PC-9 (cell line): ENCODE measurements around the gene BCL6. TPM values are rescaled to one million over a fixed set of nuclear protein-coding genes. Genes with fewer than 3 reads are reported as not detected.

Source experiments
- BruUV-seq: library from RNA; stranded (reverse); fragments of 400-500 nt; replicated peaks from 2 replicates; lab custom pipeline; 2021; lab: Mats Ljungman, UMichigan
- CTCF ChIA-PET: fragments of 300-600 bp; sonication (Branson Sonifier 250); formaldehyde crosslinking; loops from one replicate; lab custom pipeline; 2022; ENCODE audit warnings: antibody characterized with exemption; lab: Charles Lee
- POLR2A ChIA-PET: fragments of 300-600 bp; sonication (Branson Sonifier 250); formaldehyde crosslinking; loops from one replicate; lab custom pipeline; 2022; ENCODE audit warnings: antibody characterized with exemption; ENCODE audit not compliant: unreplicated experiment; lab: Charles Lee
- DNase-seq, 2 experiments: peaks; one replicate each; pipeline versions ENCODE4 v3.0.0 to v3.0.0-alpha.2; 2015 to 2022; ENCODE audit warnings: mixed read lengths in 1 of 2
- H2AFZ ChIP-seq: fragments of 200-600 bp; sonication (generic); 2 replicates; pipeline ENCODE4 v1.8.1; 2017; ENCODE audit warnings: antibody characterized with exemption
- H3F3A ChIP-seq: fragments of 200-600 bp; sonication (generic); 2 replicates; pipeline ENCODE4 v1.8.1; 2017; ENCODE audit warnings: antibody characterized with exemption, mild to moderate bottlenecking, low read depth; ENCODE audit not compliant: insufficient read depth
- H3K27ac ChIP-seq: fragments of 200-600 bp; sonication (generic); 2 replicates; pipeline ENCODE4 v1.6.1; 2016; ENCODE audit warnings: mixed run types
- H3K27me3 ChIP-seq: fragments of 200-600 bp; sonication (generic); 2 replicates; pipeline ENCODE4 v1.6.1; 2016; ENCODE audit warnings: low read depth, mixed run types; ENCODE audit not compliant: insufficient read depth
- H3K36me3 ChIP-seq: fragments of 200-600 bp; sonication (generic); 2 replicates; pipeline ENCODE4 v1.6.1; 2016; ENCODE audit warnings: low read depth, mixed run types
- H3K4me1 ChIP-seq: fragments of 200-600 bp; sonication (generic); replicated peaks from 2 replicates; pipeline ENCODE4 v1.6.1; 2016; ENCODE audit warnings: mixed run types; ENCODE audit not compliant: insufficient read depth
- H3K4me2 ChIP-seq: fragments of 200-600 bp; sonication (generic); 2 replicates; pipeline ENCODE4 v1.6.1; 2017; ENCODE audit warnings: mixed run types
- H3K4me3 ChIP-seq: fragments of 200-600 bp; sonication (generic); 2 replicates; pipeline ENCODE4 v1.6.1; 2016; ENCODE audit warnings: mixed run types
- H3K79me2 ChIP-seq: fragments of 200-600 bp; sonication (generic); 2 replicates; pipeline ENCODE4 v1.6.1; 2017; ENCODE audit warnings: low read depth, mixed run types
- H3K9me2 ChIP-seq: fragments of 200-600 bp; sonication (generic); 2 replicates; pipeline ENCODE4 v1.8.1; 2017; ENCODE audit warnings: mild to moderate bottlenecking; ENCODE audit not compliant: insufficient read depth
- H3K9me3 ChIP-seq: fragments of 200-600 bp; sonication (generic); 2 replicates; pipeline ENCODE4 v1.8.1; 2016; ENCODE audit warnings: low read depth; ENCODE audit not compliant: insufficient read depth
- H4K20me1 ChIP-seq: fragments of 200-600 bp; sonication (generic); 2 replicates; pipeline ENCODE4 v1.8.1; 2017; ENCODE audit not compliant: insufficient read depth
- EZH2 ChIP-seq: fragments of 200-600 bp; sonication (generic); IDR thresholded peaks from 2 replicates; pipeline ENCODE4 v1.8.0; 2017; ENCODE audit warnings: antibody characterized with exemption, low read depth
- intact Hi-C: fragments of 100-400 bp; cut with micrococcal nuclease; formaldehyde crosslinking; loops from one replicate; pipeline ENCODE4 v1.10.0; 2022; ENCODE audit not compliant: unreplicated experiment
- total RNA-seq: library from RNA; stranded (reverse); gene quantifications from 2 replicates; pipeline ENCODE4 v1.2.3, GENCODE V29; 2021
- TF ChIP-seq, protein P1 (sequence below): fragments of 200-600 bp; sonication (generic); conservative IDR thresholded peaks from 2 replicates; pipeline ENCODE4 v1.6.1; 2017; ENCODE audit warnings: mixed run types, antibody characterized with exemption, mild to moderate bottlenecking, moderate library complexity

Gene BCL6
- total RNA-seq, 1 experiment from 2014 or later: 42.2 TPM

DNA sequence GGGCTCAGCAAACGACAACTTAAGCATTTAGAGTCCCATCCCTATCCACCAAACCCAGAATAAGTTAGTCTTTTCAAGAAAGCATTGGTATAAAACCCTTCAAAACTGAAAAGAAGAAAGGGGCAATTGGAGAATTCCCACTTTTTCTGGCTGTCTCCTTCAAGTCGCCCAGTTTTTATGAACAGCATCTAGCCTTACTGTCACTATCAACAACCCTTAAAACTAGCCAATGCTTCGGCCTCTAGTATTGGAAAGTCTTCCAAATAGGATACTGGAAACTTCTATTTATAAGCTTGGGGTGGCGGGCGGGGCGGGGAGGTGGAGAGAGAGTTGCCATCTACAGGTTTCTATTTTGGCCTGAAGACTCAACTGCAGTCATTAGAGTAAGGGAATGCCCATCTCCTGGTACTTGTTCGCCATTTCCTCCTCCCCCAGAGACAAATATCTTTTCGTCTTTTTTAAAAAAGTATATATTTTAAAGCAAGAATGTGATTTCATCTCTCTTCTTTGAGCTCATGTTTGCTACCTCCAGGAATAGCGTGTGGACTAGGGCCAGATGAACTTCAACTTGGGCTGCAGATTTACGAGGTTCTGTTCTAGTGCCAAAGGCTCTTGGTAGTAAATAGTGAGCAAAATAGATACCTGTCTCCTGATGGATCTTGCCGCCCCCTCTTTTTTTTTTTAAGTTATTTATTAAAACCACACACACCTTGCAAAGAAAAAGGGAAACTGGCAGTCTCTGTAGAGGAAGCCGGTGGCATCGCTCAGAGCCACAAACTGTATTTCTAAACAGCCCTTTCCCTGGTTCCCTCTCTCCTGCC, 2.7 kb downstream of the BCL6 start:
- BruUV-seq: TSS peak; percentile 0
- intact Hi-C loops: loop anchor here (1.0 to 10.0 kb wide), 6 partner anchors 620 to 1650 kb away; no protein-coding TSS in a partner anchor

DNA sequence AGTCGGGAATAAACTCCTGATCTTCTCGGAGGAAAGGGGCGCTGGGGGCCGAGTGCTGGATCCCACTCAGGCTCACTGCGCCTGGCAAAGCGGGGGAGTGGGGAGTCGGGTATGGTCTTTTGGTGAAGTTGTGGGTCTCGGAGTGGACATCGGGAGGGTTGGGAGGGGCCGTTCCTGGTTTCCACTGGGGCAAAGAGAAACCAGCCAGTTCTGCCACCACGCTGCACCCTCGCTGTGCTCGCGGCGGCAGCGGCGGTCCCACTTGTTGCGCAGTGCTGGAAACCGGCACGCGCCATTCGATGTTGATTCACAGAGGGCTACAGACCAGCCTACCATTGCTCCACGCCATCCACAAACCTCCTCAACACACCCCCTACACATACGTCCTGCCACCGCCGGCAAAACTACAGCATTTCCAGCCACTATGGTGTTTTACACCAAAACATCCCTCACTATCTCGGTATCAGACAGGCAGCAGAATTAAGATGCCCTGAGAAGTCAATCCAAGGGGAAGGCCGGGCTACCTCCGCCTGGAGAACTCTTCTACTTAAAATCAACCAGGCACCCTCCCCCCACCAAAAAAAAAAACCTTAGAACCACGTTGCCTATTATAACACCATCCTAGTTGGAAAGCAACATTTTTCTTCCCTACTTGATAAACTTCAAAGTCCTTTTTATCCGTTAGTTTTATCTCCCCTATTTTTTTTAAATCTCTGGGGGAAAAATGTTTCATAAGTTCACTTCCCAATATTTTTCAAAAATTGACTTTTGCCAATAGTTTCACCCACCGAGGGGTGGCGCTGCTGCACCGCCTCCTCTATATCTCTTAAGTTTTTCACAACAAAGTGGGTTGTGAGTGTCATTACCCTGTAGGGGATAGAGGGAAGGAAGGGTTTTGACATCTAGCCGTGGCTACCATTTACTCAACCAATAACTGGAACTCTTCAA, 3.6 kb downstream of the BCL6 start:
- H3K36me3 ChIP-seq: peaks cover 5% of the 10 kb centered on the region; the same call in 1 of the 2 replicates
- DNase-seq: peak; percentile 72 to 79
- CTCF ChIA-PET: interaction anchor here (0.5 to 4.6 kb wide), 17 partner anchors 8 to 1527 kb away, joined by 3 to 129 read pairs (median 3); no protein-coding TSS in a partner anchor
- peak overlapping the region; percentile 67 for H2AFZ ChIP-seq
- H3K4me2 ChIP-seq: peak overlapping the region; percentile 99
- peaks cover 93% of the 10 kb centered on the region for H3K79me2 ChIP-seq
- peak overlapping the region; percentile 94 for H3K27ac ChIP-seq
- peaks cover 46% of the 10 kb centered on the region for H3K4me1 ChIP-seq
- peak overlapping the region; percentile 88 for H3K4me3 ChIP-seq
- H4K20me1 ChIP-seq: peaks cover 32% of the 10 kb centered on the region
- peaks cover 21% of the 10 kb centered on the region; the same call in 1 of the 2 replicates for H3F3A ChIP-seq
- POLR2A ChIA-PET: interaction anchor here (0.5 to 0.7 kb wide), 2 partner anchors 1210 to 1592 kb away, joined by 3 to 8 read pairs; no protein-coding TSS in a partner anchor
- BruUV-seq: no TSS peak
- TF ChIP-seq, protein P1, sequence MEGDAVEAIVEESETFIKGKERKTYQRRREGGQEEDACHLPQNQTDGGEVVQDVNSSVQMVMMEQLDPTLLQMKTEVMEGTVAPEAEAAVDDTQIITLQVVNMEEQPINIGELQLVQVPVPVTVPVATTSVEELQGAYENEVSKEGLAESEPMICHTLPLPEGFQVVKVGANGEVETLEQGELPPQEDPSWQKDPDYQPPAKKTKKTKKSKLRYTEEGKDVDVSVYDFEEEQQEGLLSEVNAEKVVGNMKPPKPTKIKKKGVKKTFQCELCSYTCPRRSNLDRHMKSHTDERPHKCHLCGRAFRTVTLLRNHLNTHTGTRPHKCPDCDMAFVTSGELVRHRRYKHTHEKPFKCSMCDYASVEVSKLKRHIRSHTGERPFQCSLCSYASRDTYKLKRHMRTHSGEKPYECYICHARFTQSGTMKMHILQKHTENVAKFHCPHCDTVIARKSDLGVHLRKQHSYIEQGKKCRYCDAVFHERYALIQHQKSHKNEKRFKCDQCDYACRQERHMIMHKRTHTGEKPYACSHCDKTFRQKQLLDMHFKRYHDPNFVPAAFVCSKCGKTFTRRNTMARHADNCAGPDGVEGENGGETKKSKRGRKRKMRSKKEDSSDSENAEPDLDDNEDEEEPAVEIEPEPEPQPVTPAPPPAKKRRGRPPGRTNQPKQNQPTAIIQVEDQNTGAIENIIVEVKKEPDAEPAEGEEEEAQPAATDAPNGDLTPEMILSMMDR: peak; percentile 100
- TF ChIP-seq EZH2: no peak
- intact Hi-C loops: loop anchor here (1.0 to 10.0 kb wide), 6 partner anchors 621 to 1651 kb away; no protein-coding TSS in a partner anchor
- no peaks in the 10 kb centered on the region for H3K9me2 ChIP-seq
- H3K9me3 ChIP-seq: no peaks in the 10 kb centered on the region
- H3K27me3 ChIP-seq: no peaks in the 10 kb centered on the region

More for the DNA sequence above, 2.7 kb downstream of the BCL6 start:
- no peak overlapping the region for H2AFZ ChIP-seq
- no peaks in the 10 kb centered on the region for H3K27me3 ChIP-seq
- CTCF ChIA-PET: interaction anchor here (0.6 to 1.1 kb wide), 5 partner anchors 201 to 1212 kb away, joined by 3 to 5 read pairs (median 4); no protein-coding TSS in a partner anchor
- peaks cover 26% of the 10 kb centered on the region for H4K20me1 ChIP-seq
- H3K9me2 ChIP-seq: no peaks in the 10 kb centered on the region
- H3K27ac ChIP-seq: peak overlapping the region; percentile 94
- DNase-seq: no peak
- POLR2A ChIA-PET: interaction anchor here (0.6 kb wide), 1 partner anchor 422 kb away, joined by 3 read pairs; no protein-coding TSS in a partner anchor
- no peak for TF ChIP-seq EZH2
- TF ChIP-seq, protein P1: peak; percentile 30; the same call in 1 of the 2 replicates
- peaks cover 47% of the 10 kb centered on the region for H3K4me1 ChIP-seq
- H3K9me3 ChIP-seq: no peaks in the 10 kb centered on the region
- peaks cover 5% of the 10 kb centered on the region; the same call in 1 of the 2 replicates for H3K36me3 ChIP-seq
- H3K79me2 ChIP-seq: peaks cover 93% of the 10 kb centered on the region
- H3K4me2 ChIP-seq: peak overlapping the region; percentile 99
- peaks cover 23% of the 10 kb centered on the region; the same call in 1 of the 2 replicates for H3F3A ChIP-seq
- H3K4me3 ChIP-seq: peak overlapping the region; percentile 88
